Mesothelial cell of epicardium (in vitro differentiated cells): ENCODE data around the gene CD72. TPM values are rescaled to one million over a fixed set of nuclear protein-coding genes. Genes with fewer than 3 reads are reported as not detected.
"Not testable (repeated sequence)": the region's sequence is repeated elsewhere in the genome, so short reads cannot be mapped to it uniquely, and the experiment has no call there.

Experiments used
- DNase-seq, 2 experiments: peaks; one replicate each; pipeline ENCODE4 v3.0.0; 2021; ENCODE audit warnings: low spot score in 2 of 2; ENCODE audit not compliant: unreplicated experiment in 2 of 2
- H3K27ac Mint-ChIP-seq: 2 replicates; pipeline ENCODE4 v1.8.0; 2021; ENCODE audit warnings: mixed read lengths
- H3K27me3 Mint-ChIP-seq: 2 replicates; pipeline ENCODE4 v1.8.0; 2021; ENCODE audit warnings: low read depth, mixed read lengths
- H3K36me3 Mint-ChIP-seq: 2 replicates; pipeline ENCODE4 v1.8.0; 2021; ENCODE audit warnings: mixed read lengths
- H3K4me1 Mint-ChIP-seq: 2 replicates; pipeline ENCODE4 v1.8.0; 2021; ENCODE audit warnings: mixed read lengths
- H3K4me3 Mint-ChIP-seq: 2 replicates; pipeline ENCODE4 v1.8.0; 2021; ENCODE audit warnings: mild to moderate bottlenecking, moderate library complexity, mixed read lengths
- H3K9me3 Mint-ChIP-seq: 2 replicates; pipeline ENCODE4 v1.8.0; 2021; ENCODE audit warnings: mixed read lengths
- CTCF ChIP-seq: fragments of 200-600 bp; sonication (generic); IDR thresholded peaks from one replicate; pipeline ENCODE4 v1.5.0; 2021; ENCODE audit warnings: antibody characterized with exemption; ENCODE audit not compliant: unreplicated experiment
- total RNA-seq: library from RNA; stranded (reverse); gene quantifications from 3 replicates; pipeline ENCODE4 v1.2.1, GENCODE V29; 2021

The CD72 gene
- total RNA-seq, 1 donor from 2014 or later: 4.2 TPM

DNA sequence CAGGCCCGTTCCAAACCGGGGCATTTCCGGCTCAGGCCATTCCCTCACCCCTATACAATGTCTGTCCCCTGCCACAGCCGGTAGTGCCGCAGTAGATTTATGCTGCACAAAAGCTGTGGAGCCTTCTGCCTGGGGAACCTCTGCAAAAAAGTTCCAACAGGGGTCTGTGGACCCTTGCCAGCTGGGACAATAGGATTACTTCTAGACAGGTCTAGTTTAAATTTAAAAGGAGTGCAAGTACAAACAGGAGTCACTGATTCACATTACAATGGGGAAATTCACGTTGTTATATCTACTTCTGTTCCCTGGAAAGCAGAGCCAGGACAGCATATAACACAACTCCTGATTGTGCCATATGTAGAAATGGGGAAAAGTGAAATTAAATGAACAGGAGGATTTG is 34.7 kb downstream of the CD72 start:
- not testable (repeated sequence) for H3K27ac Mint-ChIP-seq, H3K4me1 Mint-ChIP-seq, H3K4me3 Mint-ChIP-seq, DNase-seq, H3K27me3 Mint-ChIP-seq
- Mint-ChIP-seq H3K9me3 (peaks cover 43% of the 10 kb centered on the region), H3K36me3 (peaks cover 14% of the 10 kb centered on the region)

DNA sequence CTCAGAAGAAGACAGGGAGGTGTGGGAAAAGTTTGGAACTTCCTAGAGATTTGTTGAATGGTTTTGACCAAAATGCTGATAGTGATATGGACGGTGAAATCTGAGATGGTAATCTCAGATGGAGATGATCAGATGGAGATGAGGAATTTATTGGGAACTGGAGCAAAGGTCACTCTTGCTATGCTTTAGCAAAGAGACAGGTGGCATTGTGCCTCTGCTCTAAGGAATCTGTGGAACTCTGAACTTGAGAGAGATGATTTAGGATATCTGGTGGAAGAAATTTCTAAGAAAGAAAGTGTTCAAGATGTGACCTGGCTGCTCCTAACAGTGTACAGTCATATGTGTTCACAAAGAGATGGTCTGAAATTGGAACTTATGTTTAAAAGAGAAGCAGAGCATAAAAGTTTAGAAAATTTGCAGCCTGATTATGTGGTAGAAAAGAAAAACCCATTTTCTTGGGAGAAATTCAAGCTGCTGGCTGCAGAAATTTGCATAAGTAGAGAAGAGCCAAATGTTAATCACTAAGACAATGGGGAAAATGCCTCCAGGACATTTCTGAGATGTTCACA is 38.5 kb downstream of the CD72 start:
- not testable (repeated sequence) for H3K27ac Mint-ChIP-seq, H3K4me3 Mint-ChIP-seq, H3K4me1 Mint-ChIP-seq, H3K36me3 Mint-ChIP-seq, DNase-seq, H3K27me3 Mint-ChIP-seq
- H3K9me3 Mint-ChIP-seq: peaks cover 19% of the 10 kb centered on the region

DNA sequence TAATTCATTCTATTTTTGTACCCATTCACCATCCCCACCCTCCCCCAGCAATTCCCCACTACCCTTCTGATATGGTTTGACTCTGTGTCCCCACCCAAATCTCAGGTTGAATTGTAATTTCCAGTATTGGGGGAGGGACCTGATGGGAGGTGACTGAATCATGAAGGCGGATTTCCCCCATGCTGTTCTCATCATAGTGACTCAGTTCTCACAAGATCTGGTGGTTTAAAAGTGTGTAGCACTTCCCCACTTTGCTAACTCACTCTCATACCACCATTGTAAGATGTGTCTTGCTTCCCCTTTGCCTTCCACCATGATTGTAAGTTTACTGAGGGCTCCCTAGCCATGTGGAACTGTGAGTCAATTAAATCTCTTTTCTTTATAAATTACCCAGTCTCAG is 39.1 kb downstream of the CD72 start:
- no peak overlapping the region for H3K4me3 Mint-ChIP-seq

DNA sequence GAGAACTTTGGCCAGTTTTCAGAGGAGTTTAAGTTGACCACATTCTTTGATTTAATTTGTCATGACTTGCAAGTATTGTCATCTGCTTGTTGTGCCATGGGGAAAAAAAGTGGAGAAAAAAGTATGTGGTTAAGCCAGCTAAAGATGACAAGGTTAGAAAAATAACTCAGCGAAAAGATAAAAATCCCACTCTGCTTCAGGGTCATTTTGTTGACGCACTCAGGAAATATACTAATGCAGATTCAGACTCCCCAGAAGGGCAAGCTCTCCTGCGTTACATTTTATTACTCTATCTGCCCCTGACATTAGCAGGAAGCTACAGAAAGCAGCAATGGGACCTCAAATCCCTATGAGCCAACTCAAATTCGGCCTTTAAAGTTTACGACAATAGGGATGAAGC is 40.7 kb downstream of the CD72 start:
- no peak for TF ChIP-seq CTCF
- peaks cover 9% of the 10 kb centered on the region for H3K36me3 Mint-ChIP-seq
- H3K9me3 Mint-ChIP-seq: peaks cover 19% of the 10 kb centered on the region
- H3K4me3 Mint-ChIP-seq: no peak overlapping the region
- H3K4me1 Mint-ChIP-seq: peaks cover 9% of the 10 kb centered on the region
- DNase-seq: no peak
- no peak overlapping the region for H3K27ac Mint-ChIP-seq
- no peaks in the 10 kb centered on the region for H3K27me3 Mint-ChIP-seq

More for the DNA sequence above, 39.1 kb downstream of the CD72 start:
- Mint-ChIP-seq H3K4me1 (peaks cover 9% of the 10 kb centered on the region), H3K36me3 (peaks cover 9% of the 10 kb centered on the region), H3K27me3 (no peaks in the 10 kb centered on the region), H3K9me3 (peaks cover 19% of the 10 kb centered on the region), H3K27ac (no peak overlapping the region)
- no peak for TF ChIP-seq CTCF
- no peak for DNase-seq

GRCh38 chr9:35575478-35575877 is 42.7 kb downstream of the CD72 start:
- H3K4me1 Mint-ChIP-seq: peaks cover 9% of the 10 kb centered on the region
- no peaks in the 10 kb centered on the region for H3K27me3 Mint-ChIP-seq
- peaks cover 11% of the 10 kb centered on the region for H3K9me3 Mint-ChIP-seq
- H3K4me3 Mint-ChIP-seq: no peak overlapping the region
- no peak for TF ChIP-seq CTCF
- DNase-seq: no peak
- no peak overlapping the region for H3K27ac Mint-ChIP-seq
- peaks cover 6% of the 10 kb centered on the region for H3K36me3 Mint-ChIP-seq

DNA sequence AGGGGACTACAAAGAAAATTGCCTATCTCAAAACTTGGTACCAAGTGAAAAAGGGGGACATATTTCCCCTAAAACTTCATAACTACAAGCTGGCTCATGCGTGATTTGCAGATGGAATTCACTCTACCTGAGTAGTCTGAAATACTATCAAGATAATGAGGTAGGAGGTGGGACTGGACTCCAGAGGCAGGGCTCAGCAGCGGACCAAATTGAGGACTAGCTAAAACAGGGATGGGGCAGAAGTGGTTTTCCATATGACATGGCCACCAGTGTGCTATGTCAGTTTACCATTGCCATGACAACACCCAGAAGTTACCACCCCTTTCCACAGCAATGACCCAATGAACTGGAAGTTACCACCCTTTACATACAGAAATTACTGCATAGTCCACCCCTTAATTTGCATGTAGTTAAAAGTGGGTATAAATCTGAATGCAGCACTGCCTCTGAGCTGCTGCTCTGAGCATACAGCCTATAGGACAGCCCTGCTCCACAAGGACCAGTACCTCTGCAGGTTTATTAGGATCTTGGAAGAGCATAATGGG is 43.6 kb downstream of the CD72 start:
- Mint-ChIP-seq H3K36me3 (peaks cover 3% of the 10 kb centered on the region), H3K27me3 (no peaks in the 10 kb centered on the region), H3K27ac (no peak overlapping the region), H3K4me3 (no peak overlapping the region), H3K9me3 (peaks cover 5% of the 10 kb centered on the region), H3K4me1 (peaks cover 9% of the 10 kb centered on the region)
- TF ChIP-seq CTCF: no peak
- no peak for DNase-seq
